Spleen (tissue), 7 donors: ENCODE data around the gene HMGXB3.
"Not testable (repeated sequence)": the region's sequence is repeated elsewhere in the genome, so short reads cannot be mapped to it uniquely, and the experiment has no call there.

Experiments used
- CTCF ChIP-seq, 11 experiments: fragments of 200-600 bp in 7 of 11; fragments of 450-650 bp in 4 of 11; sonication (generic) in 4 of 11; IDR thresholded peaks in 8 of 11; conservative IDR thresholded peaks in 3 of 11; 1 replicate in 7 of 11; 2 replicates in 4 of 11; pipeline versions ENCODE4 v1.4.0 to v1.8.0; 2016 to 2021; ENCODE audit warnings: antibody characterized with exemption in 11 of 11, inconsistent platforms in 4 of 11, mild to moderate bottlenecking in 1 of 11
- POLR2A ChIP-seq, 3 donors: fragments of 450-650 bp; IDR thresholded peaks; one replicate each; pipeline ENCODE4 v1.5.1; 2017; ENCODE audit warnings: antibody characterized with exemption in 3 of 3, mild to moderate bottlenecking in 1 of 3
- POLR2AphosphoS5 ChIP-seq, 3 donors: sonication (generic); formaldehyde crosslinking; IDR thresholded peaks; one replicate each; pipeline ENCODE4 v1.5.1; 2017; ENCODE audit warnings: antibody characterized with exemption in 3 of 3
- donor health status: DM: no; HTN: no; CAD: no; lungs with moderate emphysema.
- donor health status: DM: no; HTN: no; CAD: no.
- donor health status: DM: no; HTN: no; CAD: no.

- not testable (repeated sequence) for TF ChIP-seq POLR2AphosphoS5 (IDR thresholded peaks at IDR 0.05); CTCF (IDR thresholded peaks at IDR 0.05 in 8 of 11, conservative IDR thresholded peaks at IDR 0.05 in 3 of 11); POLR2A (IDR thresholded peaks at IDR 0.05)
Observed at GRCh38 chr5:150084754-150085153, 84.2 kb downstream of the HMGXB3 start.
